Measurements from ENCODE around the gene IKZF3.
A peak's percentile ranks its signal among the peaks of the same experiment; 100 is the strongest.
"Not testable (repeated sequence)": the region's sequence is repeated elsewhere in the genome, so short reads cannot be mapped to it uniquely, and the experiment has no call there.

IKZF3 gene

DNA sequence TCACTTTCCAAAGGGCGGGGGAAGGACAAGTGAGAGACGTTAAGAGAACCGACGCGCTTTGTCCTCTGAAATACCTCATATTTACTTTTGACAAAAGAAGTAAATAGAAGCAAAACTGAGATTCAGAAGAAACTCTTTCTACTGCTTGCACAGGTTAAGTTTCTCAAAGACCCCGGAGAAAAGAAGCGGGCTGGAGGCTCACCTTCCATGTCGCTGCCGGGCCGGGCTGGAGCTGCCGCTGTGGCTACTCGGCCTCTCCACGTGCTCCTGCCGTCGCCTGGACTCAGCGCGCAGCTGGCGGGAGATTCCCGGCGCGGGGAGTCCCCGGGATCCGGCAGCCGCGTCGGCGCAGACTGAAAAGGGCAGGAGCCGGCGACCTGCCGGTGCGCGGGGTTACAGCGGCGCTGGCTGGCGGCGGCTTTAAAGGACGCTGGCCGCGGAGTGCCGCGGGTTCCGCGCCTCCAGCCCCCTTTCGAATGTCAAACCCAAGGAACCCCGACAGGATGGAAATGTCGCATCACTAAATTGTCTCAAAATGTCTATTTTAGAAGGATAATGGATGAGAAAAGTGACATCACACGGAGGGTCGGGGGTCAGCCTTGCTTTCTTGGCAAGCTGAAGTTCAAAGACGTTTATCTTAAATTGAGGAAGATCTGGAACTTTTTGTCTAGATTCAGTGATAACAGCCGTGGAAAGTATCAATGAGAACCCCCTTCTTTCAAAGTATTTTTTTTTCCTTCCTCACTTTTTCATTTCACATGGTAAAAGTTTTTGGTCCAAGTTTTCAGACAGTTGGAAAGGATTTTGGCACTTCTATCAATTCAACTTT lies at the start of gene IKZF3:
TSS of gene IKZF3 (minus strand) at position 395 of the 829 bp plus-strand sequence. CDS start at position 209, 186 bp downstream.
- Mint-ChIP-seq H3K9me3 (no peaks in the 10 kb centered on the region), H3K4me3 (peak within 1 kb of the TSS; percentile 95), H3K4me1 (ENCODE audit: low read depth) (peaks cover 72% of the 10 kb centered on the region), H3K36me3 (ENCODE audit: low read depth) (peaks cover 21% of the 10 kb centered on the region), H3K27ac (peak within 1 kb of the TSS; percentile 93), H3K27me3 (no peaks in the 10 kb centered on the region)

GRCh38 chr17:39908789-39909352 lies 44.8 kb upstream of the IKZF3 start:
- peaks cover 7% of the 10 kb centered on the region for H3K4me1 Mint-ChIP-seq (ENCODE audit: low read depth)

GRCh38 chr17:39904990-39905288 lies 40.8 kb upstream of the IKZF3 start:
- H3K36me3 Mint-ChIP-seq (ENCODE audit: low read depth), result peaks cover 33% of the 10 kb centered on the region
- no peak overlapping the region for H3K27ac Mint-ChIP-seq
- H3K27me3 Mint-ChIP-seq, result no peaks in the 10 kb centered on the region
- H3K4me1 Mint-ChIP-seq (ENCODE audit: low read depth), result peaks cover 17% of the 10 kb centered on the region
- H3K9me3 Mint-ChIP-seq, result no peaks in the 10 kb centered on the region
- H3K4me3 Mint-ChIP-seq, result no peak overlapping the region

More at GRCh38 chr17:39908789-39909352, 44.8 kb upstream of the IKZF3 start:
- no peaks in the 10 kb centered on the region for H3K27me3 Mint-ChIP-seq
- H3K36me3 Mint-ChIP-seq (ENCODE audit: low read depth), result peaks cover 41% of the 10 kb centered on the region
- H3K9me3 Mint-ChIP-seq, result no peaks in the 10 kb centered on the region
- H3K4me3 Mint-ChIP-seq, result no peak overlapping the region
- H3K27ac Mint-ChIP-seq, result no peak overlapping the region

DNA sequence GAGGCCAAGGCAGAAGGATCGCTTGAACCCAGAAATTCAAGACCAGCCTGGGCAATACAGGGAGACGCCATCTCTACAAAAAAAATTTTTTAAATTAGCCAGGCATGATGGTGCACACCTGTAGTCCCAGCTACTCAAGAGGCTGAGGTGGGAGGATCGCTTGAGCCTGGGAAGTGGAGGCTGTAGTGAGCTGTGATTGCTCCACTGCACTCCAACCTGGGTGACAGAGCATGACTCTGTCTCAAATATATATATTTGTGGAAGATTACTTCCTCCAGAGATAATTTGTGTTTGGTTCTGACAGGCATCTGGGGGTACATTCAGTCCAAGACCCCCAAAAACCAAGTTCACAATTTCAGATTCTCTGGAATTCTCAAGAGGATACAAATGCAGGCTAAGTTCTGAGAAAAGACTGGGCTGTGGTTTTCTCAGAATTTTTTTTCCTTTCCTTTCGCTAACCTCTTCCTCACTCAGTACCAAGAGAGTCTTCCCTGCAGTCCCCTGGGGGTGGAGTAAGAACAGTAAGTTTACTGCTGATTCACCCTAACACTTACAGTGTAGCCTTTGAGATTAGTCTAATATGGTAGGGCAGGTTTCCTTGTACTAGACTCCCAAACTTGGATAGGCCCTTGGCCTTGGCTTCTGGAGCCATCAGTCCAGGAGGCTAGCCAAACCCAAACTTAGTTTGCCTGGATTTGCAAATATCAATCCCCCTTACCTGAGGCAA lies 39.2 kb upstream of the IKZF3 start:
- Mint-ChIP-seq H3K4me3 (no peak overlapping the region), H3K27me3 (no peaks in the 10 kb centered on the region), H3K27ac (peak overlapping the region; percentile 61), H3K36me3 (ENCODE audit: low read depth) (peaks cover 31% of the 10 kb centered on the region), H3K4me1 (ENCODE audit: low read depth) (peaks cover 17% of the 10 kb centered on the region), H3K9me3 (no peaks in the 10 kb centered on the region)

DNA sequence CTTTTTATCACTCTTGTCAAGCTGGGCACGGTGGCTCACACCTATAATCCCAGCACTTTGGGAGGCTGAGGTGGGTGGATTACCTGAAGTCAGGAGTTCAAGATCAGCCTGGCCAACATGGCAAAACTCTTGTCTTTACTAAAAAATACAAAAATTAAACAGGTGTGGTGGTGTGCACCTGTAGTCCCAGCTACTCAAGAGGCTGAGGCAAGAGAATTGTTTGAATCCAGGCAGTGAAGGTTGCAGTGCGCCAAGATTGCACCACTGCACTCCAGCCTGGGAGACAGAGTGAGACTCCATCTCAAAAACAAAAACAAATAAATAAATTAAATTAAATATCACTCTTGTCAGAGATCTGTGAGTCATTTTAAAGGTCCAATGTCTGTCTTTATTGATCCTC lies 37.9 kb upstream of the IKZF3 start:
- not testable (repeated sequence) for H3K27ac Mint-ChIP-seq, H3K9me3 Mint-ChIP-seq, H3K4me3 Mint-ChIP-seq, H3K27me3 Mint-ChIP-seq
- H3K4me1 Mint-ChIP-seq (ENCODE audit: low read depth), result peaks cover 17% of the 10 kb centered on the region
- H3K36me3 Mint-ChIP-seq (ENCODE audit: low read depth), result peaks cover 29% of the 10 kb centered on the region

DNA sequence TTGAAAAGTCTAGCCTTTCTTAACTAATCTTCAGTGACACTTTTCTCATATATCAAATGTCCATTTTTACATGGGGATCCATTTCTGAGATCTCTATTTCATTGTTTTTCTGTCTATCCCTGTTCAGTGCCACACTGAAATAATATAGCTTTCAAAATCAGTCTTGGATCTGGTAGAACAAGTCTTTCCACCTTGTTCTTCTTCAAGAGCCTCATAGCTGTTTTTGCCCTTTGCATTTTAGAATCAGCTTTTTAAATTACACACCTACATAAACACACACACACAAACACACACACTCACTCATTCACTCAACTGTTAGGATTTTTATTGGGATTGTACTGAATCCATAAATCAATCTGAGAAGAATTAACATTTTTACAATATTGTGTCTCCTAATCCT lies 35.1 kb upstream of the IKZF3 start:
- H3K36me3 Mint-ChIP-seq (ENCODE audit: low read depth), result peaks cover 11% of the 10 kb centered on the region
- H3K27ac Mint-ChIP-seq, result no peak overlapping the region
- H3K27me3 Mint-ChIP-seq, result no peaks in the 10 kb centered on the region
- no peaks in the 10 kb centered on the region for H3K9me3 Mint-ChIP-seq
- H3K4me3 Mint-ChIP-seq, result no peak overlapping the region
- peaks cover 25% of the 10 kb centered on the region for H3K4me1 Mint-ChIP-seq (ENCODE audit: low read depth)

DNA sequence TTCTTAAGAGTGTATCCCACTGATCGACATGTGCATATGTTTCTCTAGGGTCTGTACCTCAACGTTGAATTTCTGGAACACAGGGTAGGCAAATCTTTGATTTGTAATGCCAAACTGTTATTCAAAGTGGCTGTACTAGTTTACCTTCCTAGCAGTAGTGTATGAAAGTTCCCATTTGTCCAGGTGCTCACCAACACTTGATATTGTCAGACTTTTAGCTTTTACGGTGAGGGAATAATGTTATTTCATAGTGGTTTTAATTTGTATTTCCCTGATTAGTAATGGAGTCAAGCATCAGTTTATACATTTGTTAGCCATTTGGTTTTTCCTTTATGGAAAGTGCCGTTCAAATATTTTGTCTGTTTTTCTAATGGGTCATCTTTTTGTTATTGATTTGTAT lies 34.0 kb upstream of the IKZF3 start:
- Mint-ChIP-seq H3K27me3 (no peaks in the 10 kb centered on the region), H3K36me3 (ENCODE audit: low read depth) (peaks cover 6% of the 10 kb centered on the region), H3K4me1 (ENCODE audit: low read depth) (peaks cover 13% of the 10 kb centered on the region), H3K27ac (no peak overlapping the region), H3K4me3 (no peak overlapping the region), H3K9me3 (no peaks in the 10 kb centered on the region)

GRCh38 chr17:39894681-39895376 lies 30.7 kb upstream of the IKZF3 start:
- Mint-ChIP-seq H3K4me3 (no peak overlapping the region), H3K36me3 (ENCODE audit: low read depth) (peaks cover 6% of the 10 kb centered on the region), H3K27me3 (no peaks in the 10 kb centered on the region), H3K4me1 (ENCODE audit: low read depth) (peaks cover 11% of the 10 kb centered on the region), H3K27ac (no peak overlapping the region), H3K9me3 (no peaks in the 10 kb centered on the region)

- Mint-ChIP-seq H3K27me3 (peaks cover 8% of the 10 kb centered on the region), H3K4me3 (no peak overlapping the region), H3K27ac (no peak overlapping the region), H3K4me1 (ENCODE audit: low read depth) (no peaks in the 10 kb centered on the region), H3K9me3 (no peaks in the 10 kb centered on the region), H3K36me3 (ENCODE audit: low read depth) (no peaks in the 10 kb centered on the region)
These were observed 25.1 kb upstream of the IKZF3 start for GRCh38 chr17:39889200-39889599.

DNA sequence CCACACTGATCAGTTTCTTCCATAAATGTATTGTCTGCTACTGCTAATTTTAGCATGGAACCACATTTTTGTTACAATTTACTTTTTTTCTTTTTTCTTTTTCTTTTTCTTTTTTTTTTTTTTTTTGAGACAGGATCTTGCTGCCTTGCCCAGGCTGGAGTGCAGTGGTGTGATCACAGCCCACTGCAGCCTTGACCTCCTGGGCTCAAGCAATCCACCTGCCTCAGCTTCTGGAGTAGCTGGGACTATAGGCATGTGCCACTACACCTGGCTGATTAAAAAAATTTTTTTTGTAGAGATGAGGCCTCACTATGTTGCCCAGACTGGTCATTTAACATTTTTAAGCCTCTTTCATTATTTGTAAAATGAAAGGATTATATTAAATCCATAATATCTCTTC lies 23.0 kb upstream of the IKZF3 start:
- H3K9me3 Mint-ChIP-seq, result no peaks in the 10 kb centered on the region
- no peaks in the 10 kb centered on the region for H3K36me3 Mint-ChIP-seq (ENCODE audit: low read depth)
- H3K4me3 Mint-ChIP-seq, result no peak overlapping the region
- H3K27me3 Mint-ChIP-seq, result peaks cover 8% of the 10 kb centered on the region
- no peak overlapping the region for H3K27ac Mint-ChIP-seq
- no peaks in the 10 kb centered on the region for H3K4me1 Mint-ChIP-seq (ENCODE audit: low read depth)

DNA sequence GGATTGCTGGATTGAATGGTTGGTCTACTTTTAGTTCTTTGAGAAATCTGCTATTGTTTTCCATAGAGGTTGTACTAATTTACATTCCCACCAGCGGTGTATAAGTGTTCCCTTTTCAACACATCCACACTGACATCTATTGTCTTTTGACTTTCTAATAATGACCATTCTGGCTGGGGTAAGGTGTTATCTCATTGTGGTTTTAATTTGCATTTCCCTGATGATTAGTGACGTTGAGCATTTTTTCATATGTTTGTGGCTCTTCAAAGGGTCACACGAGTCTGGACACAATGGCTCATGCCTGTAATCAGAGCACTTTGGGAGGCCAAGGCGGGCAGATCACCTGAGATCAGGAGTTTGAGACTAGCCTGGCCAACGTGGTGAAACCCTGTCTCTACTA lies 22.0 kb upstream of the IKZF3 start:
- H3K36me3 Mint-ChIP-seq (ENCODE audit: low read depth); H3K4me3 Mint-ChIP-seq; H3K27ac Mint-ChIP-seq; H3K27me3 Mint-ChIP-seq; H3K4me1 Mint-ChIP-seq (ENCODE audit: low read depth); H3K9me3 Mint-ChIP-seq: not testable (repeated sequence)

GRCh38 chr17:39872751-39873150 lies 8.6 kb upstream of the IKZF3 start:
- no peak overlapping the region for H3K27ac Mint-ChIP-seq
- H3K9me3 Mint-ChIP-seq, result no peaks in the 10 kb centered on the region
- no peaks in the 10 kb centered on the region for H3K36me3 Mint-ChIP-seq (ENCODE audit: low read depth)
- H3K4me3 Mint-ChIP-seq, result no peak overlapping the region
- peaks cover 25% of the 10 kb centered on the region for H3K4me1 Mint-ChIP-seq (ENCODE audit: low read depth)
- no peaks in the 10 kb centered on the region for H3K27me3 Mint-ChIP-seq

DNA sequence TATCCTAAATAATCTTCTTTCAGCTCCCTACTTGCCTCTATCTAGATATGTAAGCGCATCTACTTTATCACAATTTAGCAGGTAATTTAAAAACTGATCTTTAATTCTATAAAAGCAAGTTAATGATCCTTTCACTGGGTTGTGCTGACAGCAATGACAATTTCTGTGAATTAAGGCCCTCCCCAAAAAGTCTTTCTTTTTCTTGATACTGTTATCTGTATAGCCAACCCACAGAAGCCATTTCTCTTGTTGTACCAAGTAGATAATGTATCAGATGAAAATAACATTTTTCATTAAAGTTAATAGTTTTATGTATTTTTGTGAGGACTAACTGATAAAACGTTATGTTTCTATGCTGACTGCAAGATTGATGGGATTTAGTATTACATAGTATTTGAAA lies 7.7 kb upstream of the IKZF3 start:
- Mint-ChIP-seq H3K27ac (no peak overlapping the region), H3K4me1 (ENCODE audit: low read depth) (peaks cover 35% of the 10 kb centered on the region), H3K9me3 (no peaks in the 10 kb centered on the region), H3K27me3 (no peaks in the 10 kb centered on the region), H3K4me3 (no peak overlapping the region), H3K36me3 (ENCODE audit: low read depth) (no peaks in the 10 kb centered on the region)

GRCh38 chr17:39870776-39871175 lies 6.7 kb upstream of the IKZF3 start:
- Mint-ChIP-seq H3K9me3 (no peaks in the 10 kb centered on the region), H3K4me1 (ENCODE audit: low read depth) (peaks cover 45% of the 10 kb centered on the region), H3K27me3 (no peaks in the 10 kb centered on the region), H3K36me3 (ENCODE audit: low read depth) (no peaks in the 10 kb centered on the region), H3K4me3 (no peak overlapping the region), H3K27ac (no peak overlapping the region)

DNA sequence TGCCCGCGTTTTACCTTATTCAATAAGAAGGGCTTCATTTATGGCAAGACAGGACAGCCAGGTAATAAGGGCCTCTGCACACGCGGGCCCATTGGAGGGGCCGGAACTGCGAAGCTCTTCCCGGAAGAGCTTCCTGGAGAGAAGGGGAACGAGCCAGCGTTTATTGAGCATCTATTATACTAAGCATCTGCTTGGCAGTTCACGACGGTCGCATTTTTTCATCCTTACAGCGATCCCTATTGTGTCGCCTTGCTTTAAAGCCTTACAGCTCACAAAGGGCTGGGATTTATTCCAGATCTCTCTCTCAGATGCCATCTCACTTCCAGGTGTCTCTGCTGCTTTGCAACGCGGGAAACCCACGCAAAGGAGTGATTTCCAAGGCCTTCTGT lies 4.4 kb upstream of the IKZF3 start:
- peaks cover 62% of the 10 kb centered on the region for H3K4me1 Mint-ChIP-seq (ENCODE audit: low read depth)

More for the DNA sequence above, 4.4 kb upstream of the IKZF3 start:
- Mint-ChIP-seq H3K4me3 (peak overlapping the region; percentile 9), H3K36me3 (ENCODE audit: low read depth) (peaks cover 1% of the 10 kb centered on the region), H3K27ac (peak overlapping the region; percentile 77), H3K27me3 (no peaks in the 10 kb centered on the region), H3K9me3 (no peaks in the 10 kb centered on the region)
